GM21786 (cell line): ENCODE measurements around the gene KCNK18.
A peak's percentile ranks its signal among the peaks of the same experiment; 100 is the strongest.

ENCODE experiments used
- ATAC-seq: cut with Tn5 transposase; IDR thresholded peaks from one replicate; pipeline ENCODE4 v1.9.1; 2021; ENCODE audit not compliant: unreplicated experiment

The KCNK18 gene

GRCh38 chr10:117197189-117197588 is at the start of gene KCNK18:
KCNK18 (plus strand) TSS chr10:117197489; CDS start chr10:117197489, 0 bp downstream.
- ATAC-seq: no peak

GRCh38 chr10:117148284-117148683 is 49.0 kb upstream of the KCNK18 start:
- no peak for ATAC-seq

- ATAC-seq: no peak
Measured at GRCh38 chr10:117152668-117153067, 44.6 kb upstream of the KCNK18 start.

- ATAC-seq: no peak
Measured at GRCh38 chr10:117158297-117158696, 39.0 kb upstream of the KCNK18 start.

GRCh38 chr10:117159390-117159789 is 37.9 kb upstream of the KCNK18 start:
- ATAC-seq: no peak

GRCh38 chr10:117160567-117160966 is 36.7 kb upstream of the KCNK18 start:
- no peak for ATAC-seq

GRCh38 chr10:117161386-117162033 is 35.8 kb upstream of the KCNK18 start:
- ATAC-seq: no peak

- no peak for ATAC-seq
Measured at GRCh38 chr10:117162093-117163060, 34.9 kb upstream of the KCNK18 start.

- ATAC-seq: no peak
Measured at GRCh38 chr10:117163061-117163953, 34.0 kb upstream of the KCNK18 start.

- ATAC-seq: no peak
Measured at GRCh38 chr10:117163954-117164548, 33.2 kb upstream of the KCNK18 start.

GRCh38 chr10:117164592-117165537 is 32.4 kb upstream of the KCNK18 start:
- no peak for ATAC-seq

- ATAC-seq: no peak
Measured at GRCh38 chr10:117165538-117166417, 31.5 kb upstream of the KCNK18 start.

GRCh38 chr10:117166418-117167345 is 30.6 kb upstream of the KCNK18 start:
- no peak for ATAC-seq

- ATAC-seq: no peak
Measured at GRCh38 chr10:117167346-117167788, 29.9 kb upstream of the KCNK18 start.

- ATAC-seq: peak; percentile 74
Measured at GRCh38 chr10:117167789-117168674, 29.3 kb upstream of the KCNK18 start.

GRCh38 chr10:117168729-117169128 is 28.6 kb upstream of the KCNK18 start:
- ATAC-seq: no peak
